GM23338 (cell line): ENCODE measurements around the gene CPEB3. TPM values are rescaled to one million over a fixed set of nuclear protein-coding genes. Genes with fewer than 3 reads are reported as not detected.

Experiments used
- ATAC-seq: fragments of 200-7000 bp; cut with Tn5 transposase; 3 replicates; pipeline ENCODE4 v1.9.1; 2020
- DNase-seq: peaks from one replicate; pipeline ENCODE4 v3.0.0-alpha.2; 2015; ENCODE audit warnings: low spot score
- H2AFZ ChIP-seq: fragments of 200-600 bp; sonication (generic); 2 replicates; pipeline ENCODE4 v1.8.0; 2016; ENCODE audit warnings: antibody characterized with exemption, mild to moderate bottlenecking, moderate library complexity
- H3F3A ChIP-seq: fragments of 200-600 bp; sonication (generic); replicated peaks from 2 replicates; pipeline ENCODE4 v1.8.0; 2017; ENCODE audit warnings: antibody characterized with exemption, mixed run types, low read depth
- H3K27ac ChIP-seq: fragments of 200-600 bp; sonication (generic); 2 replicates; pipeline ENCODE4 v1.6.1; 2016; ENCODE audit warnings: low read depth
- H3K27me3 ChIP-seq: fragments of 200-600 bp; sonication (generic); 2 replicates; pipeline ENCODE4 v1.8.0; 2016; ENCODE audit warnings: mild to moderate bottlenecking, mixed run types, moderate library complexity; ENCODE audit not compliant: insufficient read depth
- H3K36me3 ChIP-seq: fragments of 200-600 bp; sonication (generic); 2 replicates; pipeline ENCODE4 v1.8.0; 2016; ENCODE audit warnings: mild to moderate bottlenecking; ENCODE audit not compliant: insufficient read depth
- H3K4me1 ChIP-seq: fragments of 200-600 bp; sonication (generic); 2 replicates; pipeline ENCODE4 v1.8.0; 2016; ENCODE audit warnings: mild to moderate bottlenecking, moderate library complexity; ENCODE audit not compliant: insufficient read depth
- H3K4me2 ChIP-seq: fragments of 200-600 bp; sonication (generic); 2 replicates; pipeline ENCODE4 v1.7.1; 2017; ENCODE audit warnings: mixed run types
- H3K4me3 ChIP-seq: fragments of 200-600 bp; sonication (generic); 2 replicates; pipeline ENCODE4 v1.6.1; 2016; ENCODE audit warnings: mixed run types
- H3K79me2 ChIP-seq: fragments of 200-600 bp; sonication (generic); replicated peaks from 2 replicates; pipeline ENCODE4 v1.8.0; 2017; ENCODE audit warnings: mild to moderate bottlenecking; ENCODE audit not compliant: insufficient read depth
- H3K9me2 ChIP-seq: fragments of 200-600 bp; sonication (generic); 2 replicates; pipeline ENCODE4 v1.8.0; 2017; ENCODE audit not compliant: insufficient read depth
- H4K20me1 ChIP-seq: fragments of 200-600 bp; sonication (generic); replicated peaks from 2 replicates; pipeline ENCODE4 v1.8.0; 2017; ENCODE audit warnings: mild to moderate bottlenecking; ENCODE audit not compliant: insufficient read depth
- H3K27ac Mint-ChIP-seq: 2 replicates; pipeline ENCODE4 v1.8.0; 2020; ENCODE audit warnings: inconsistent platforms, mild to moderate bottlenecking, moderate library complexity, mixed read lengths
- H3K27me3 Mint-ChIP-seq: 3 replicates; pipeline ENCODE4 v1.8.0; 2022; ENCODE audit warnings: low read depth, mild to moderate bottlenecking, moderate library complexity, mixed read lengths, inconsistent platforms; ENCODE audit not compliant: insufficient read depth, poor library complexity
- H3K36me3 Mint-ChIP-seq: 3 replicates; pipeline ENCODE4 v1.8.0; 2021; ENCODE audit warnings: low read depth, mild to moderate bottlenecking, inconsistent platforms, moderate library complexity, mixed read lengths
- H3K4me1 Mint-ChIP-seq: 3 replicates; pipeline ENCODE4 v1.8.0; 2020; ENCODE audit warnings: mild to moderate bottlenecking, inconsistent platforms, mixed read lengths
- H3K4me3 Mint-ChIP-seq: 3 replicates; pipeline ENCODE4 v1.8.0; 2021; ENCODE audit warnings: moderate library complexity, mild to moderate bottlenecking, inconsistent platforms, mixed read lengths
- H3K9me3 Mint-ChIP-seq: 3 replicates; pipeline ENCODE4 v1.8.0; 2020; ENCODE audit warnings: moderate library complexity, mild to moderate bottlenecking, inconsistent platforms, mixed read lengths
- EZH2phosphoT487 ChIP-seq: fragments of 200-600 bp; sonication (generic); IDR thresholded peaks from one replicate; pipeline ENCODE4 v1.8.1; 2018; ENCODE audit warnings: antibody characterized with exemption; ENCODE audit not compliant: unreplicated experiment
- NANOG ChIP-seq: IDR thresholded peaks from 2 replicates; pipeline ENCODE4 v1.6.1; 2016; ENCODE audit warnings: antibody characterized with exemption, borderline replicate concordance
- POLR2AphosphoS5 ChIP-seq: IDR thresholded peaks from 2 replicates; pipeline ENCODE4 v1.6.1; 2016; ENCODE audit warnings: antibody characterized with exemption, low read depth
- STAT1 ChIP-seq: IDR thresholded peaks from one replicate; pipeline ENCODE4 v1.6.1; 2016; ENCODE audit warnings: antibody characterized with exemption; ENCODE audit not compliant: unreplicated experiment
- ZNF462 ChIP-seq: fragments of 250-450 bp; sonication (Bioruptor Pico); IDR thresholded peaks from 2 replicates; pipeline ENCODE4 v1.5.0; 2020; ENCODE audit warnings: mild to moderate bottlenecking, moderate library complexity
- polyA plus RNA-seq: library from polyadenylated mRNA; unstranded; fragments of >200 nt; fragmentation: Nextera tagmentation; extraction: Ambion mirVana; gene quantifications from 2 replicates; pipeline ENCODE4 v1.2.1, GENCODE V29; 2016
- total RNA-seq: library from RNA; depleted of rRNA; stranded (reverse); fragments of >200 nt; shearing (Covaris generic); gene quantifications from 2 replicates; pipeline ENCODE4 v1.2.3, GENCODE V29; 2014

Gene CPEB3
- total and polyA plus RNA-seq, 2 experiments from 2014 or later: 0.74 to 1.9 TPM

DNA sequence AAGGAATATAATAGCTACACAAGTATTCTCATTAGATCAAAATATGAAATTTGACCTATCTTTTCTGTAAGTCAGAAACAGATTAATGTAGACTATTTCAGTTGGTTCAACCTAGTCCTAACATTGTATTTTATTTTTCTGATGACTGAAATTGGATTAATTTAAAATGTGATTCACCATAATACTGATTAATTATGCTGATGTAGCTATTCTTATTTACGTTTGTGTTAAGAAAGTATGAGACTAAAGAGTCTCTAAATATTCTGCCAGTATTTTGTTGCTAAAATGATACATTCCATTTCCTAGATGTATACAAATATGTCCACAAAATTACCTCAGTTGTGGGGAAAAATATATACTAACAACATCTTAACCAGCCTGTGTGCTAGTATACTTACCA, 18.4 kb upstream of the CPEB3 start:
- Mint-ChIP-seq H3K27me3 (peaks cover 2% of the 10 kb centered on the region), H3K4me1 (peaks cover 38% of the 10 kb centered on the region), H3K4me3 (no peak overlapping the region), H3K36me3 (peaks cover 32% of the 10 kb centered on the region; the same call in 2 of the 3 replicates), H3K27ac (no peak overlapping the region), H3K9me3 (no peaks in the 10 kb centered on the region)
- Histone ChIP-seq H3K4me1 (peaks cover 30% of the 10 kb centered on the region), H3F3A (no peaks in the 10 kb centered on the region; the same call in 1 of the 2 replicates), H3K27me3 (no peaks in the 10 kb centered on the region), H3K79me2 (peaks cover 75% of the 10 kb centered on the region), H3K9me2 (no peaks in the 10 kb centered on the region), H3K4me3 (no peak overlapping the region), H3K36me3 (peaks cover 11% of the 10 kb centered on the region; the same call in 1 of the 2 replicates), H2AFZ (no peak overlapping the region), H3K27ac (no peak overlapping the region), H3K4me2 (no peak overlapping the region), H4K20me1 (peaks cover 4% of the 10 kb centered on the region; the same call in 1 of the 2 replicates)
- DNase-seq (no peak), ATAC-seq (no peak)
- TF ChIP-seq EZH2phosphoT487 (no peak), POLR2AphosphoS5 (no peak), STAT1 (no peak), ZNF462 (no peak), NANOG (no peak)
